ENCODE results near the gene PMPCB.
"Not testable (repeated sequence)": the region's sequence is repeated elsewhere in the genome, so short reads cannot be mapped to it uniquely, and the experiment has no call there.

- not testable (repeated sequence) for TF ChIP-seq CTCF (IDR thresholded peaks at IDR 0.05; ENCODE audit: poor library complexity, severe bottlenecking); REST (IDR thresholded peaks at IDR 0.05; ENCODE audit: borderline replicate concordance); MXI1 (conservative IDR thresholded peaks at IDR 0.05; ENCODE audit: poor library complexity, severe bottlenecking); POLR2AphosphoS5 (IDR thresholded peaks at IDR 0.05); EP300 (conservative IDR thresholded peaks at IDR 0.05; ENCODE audit: poor library complexity, severe bottlenecking); RAD21 (conservative IDR thresholded peaks at IDR 0.05); TAF1 (IDR thresholded peaks at IDR 0.05; ENCODE audit: low read depth); EZH2 (IDR thresholded peaks at IDR 0.05; ENCODE audit: borderline replicate concordance, insufficient read depth, low read length, poor library complexity, severe bottlenecking)
These were observed 19.0 kb upstream of the PMPCB start for GRCh38 chr7:103278195-103278594.
